HG02763 (cell line): ENCODE data around the gene CAMKK2.
"Not testable (repeated sequence)": the region's sequence is repeated elsewhere in the genome, so short reads cannot be mapped to it uniquely, and the experiment has no call there.

Source experiments
- ATAC-seq: cut with Tn5 transposase; IDR thresholded peaks from one replicate; pipeline ENCODE4 v1.9.1; 2021; ENCODE audit warnings: mild to moderate bottlenecking, moderate library complexity; ENCODE audit not compliant: unreplicated experiment

Gene CAMKK2

DNA sequence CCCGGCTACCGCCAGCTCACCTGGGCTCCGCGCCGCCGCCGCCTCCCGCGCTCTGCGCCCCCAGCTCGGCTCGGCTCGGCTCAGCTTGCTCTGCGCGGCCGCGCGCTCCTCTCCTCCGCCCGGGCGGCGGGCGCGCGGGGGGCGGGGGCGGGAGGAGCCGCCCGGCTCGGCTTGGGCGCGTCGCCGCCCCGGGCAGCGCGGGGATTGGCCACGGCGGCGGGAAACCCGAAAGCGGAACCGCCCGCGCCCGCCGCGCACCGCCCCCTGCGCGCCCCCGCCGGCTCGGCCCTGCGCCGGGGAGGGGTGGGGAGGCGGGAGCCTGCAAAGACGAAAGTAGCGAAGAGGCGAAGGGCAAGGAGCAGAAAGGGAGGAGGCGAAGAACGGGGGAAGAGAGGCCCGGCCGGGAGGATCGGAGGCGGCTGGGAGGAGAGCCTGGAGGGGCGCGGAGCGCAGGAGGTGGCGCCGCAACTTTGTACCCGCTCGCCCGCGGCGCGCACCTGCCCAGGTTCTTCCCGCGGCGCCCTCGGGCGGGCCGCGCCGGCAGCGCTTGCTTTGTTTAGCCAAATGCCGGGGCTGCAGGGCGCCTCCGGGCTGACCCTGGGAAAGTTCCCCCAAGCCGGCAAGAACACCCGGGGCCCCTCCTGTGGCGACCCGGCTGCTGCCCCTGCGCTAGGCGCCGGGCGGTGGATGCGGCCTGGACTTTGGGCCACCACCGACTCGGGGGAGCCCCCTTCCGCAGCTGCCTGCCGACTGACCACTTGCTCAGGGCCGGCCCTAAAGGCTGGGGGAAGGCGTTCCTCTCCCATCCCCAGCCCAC, at the start of gene CAMKK2:
CAMKK2 (minus strand) TSS at position 92 of the 817 bp plus-strand sequence. CDS start 22,183 bp downstream, outside the sequence.
- peak; percentile 70 for ATAC-seq

DNA sequence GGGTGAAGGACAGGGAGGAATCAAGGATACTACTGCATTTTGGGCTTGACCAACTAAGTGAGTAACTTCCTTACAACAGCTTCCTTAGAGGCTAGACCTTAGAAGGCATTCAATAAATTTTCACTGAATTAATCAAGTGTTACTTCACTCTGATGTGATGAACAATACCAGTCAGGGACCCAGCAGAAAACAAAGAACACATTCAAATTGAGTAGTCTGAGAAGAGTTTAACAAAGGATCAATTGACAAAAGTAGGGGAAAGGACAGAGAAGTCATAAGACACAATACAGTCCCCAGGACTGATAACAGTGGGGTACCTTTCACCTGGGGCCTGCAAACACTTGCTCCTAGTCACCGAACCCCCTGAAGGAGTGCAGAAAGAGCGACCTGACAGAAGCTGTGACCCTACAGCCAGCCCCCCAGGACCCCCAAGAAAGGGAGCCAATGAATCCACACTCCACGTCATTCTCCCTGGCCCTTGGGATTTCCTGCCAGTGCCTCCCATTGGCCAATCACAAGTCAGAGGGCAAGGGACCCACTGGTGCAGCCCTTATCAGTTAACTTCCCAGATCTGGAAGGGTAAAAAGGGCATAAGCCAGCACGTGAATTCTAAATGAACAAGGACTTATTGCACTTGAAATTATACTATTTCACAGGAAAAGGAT, 48.8 kb upstream of the CAMKK2 start:
- ATAC-seq: no peak

- no peak for ATAC-seq
Observed at GRCh38 chr12:121344506-121344905, 48.0 kb upstream of the CAMKK2 start.

- no peak for ATAC-seq
Observed at GRCh38 chr12:121337416-121337815, 40.9 kb upstream of the CAMKK2 start.

- no peak for ATAC-seq
Observed at GRCh38 chr12:121334513-121335343, 38.2 kb upstream of the CAMKK2 start.

DNA sequence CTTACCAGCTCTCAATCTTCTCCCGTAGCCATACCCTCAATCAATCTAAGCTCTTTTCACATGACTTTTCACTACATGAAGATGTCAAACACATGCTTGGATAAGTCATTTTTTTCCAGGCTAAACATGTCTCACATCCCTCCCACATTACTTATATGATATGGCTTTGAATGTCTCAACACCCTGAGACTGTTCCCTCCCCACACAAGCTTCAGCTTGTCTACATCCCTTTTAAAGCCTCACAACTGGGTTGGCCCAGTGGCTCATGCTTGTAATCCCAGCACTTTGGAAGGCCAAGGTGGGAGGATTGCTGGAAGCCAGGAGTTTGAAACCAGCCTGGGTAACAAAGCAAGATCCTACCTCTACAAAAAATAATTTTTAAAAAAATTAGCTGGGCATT, 37.2 kb upstream of the CAMKK2 start:
- no peak for ATAC-seq

GRCh38 chr12:121331248-121331647, 34.7 kb upstream of the CAMKK2 start:
- no peak for ATAC-seq

DNA sequence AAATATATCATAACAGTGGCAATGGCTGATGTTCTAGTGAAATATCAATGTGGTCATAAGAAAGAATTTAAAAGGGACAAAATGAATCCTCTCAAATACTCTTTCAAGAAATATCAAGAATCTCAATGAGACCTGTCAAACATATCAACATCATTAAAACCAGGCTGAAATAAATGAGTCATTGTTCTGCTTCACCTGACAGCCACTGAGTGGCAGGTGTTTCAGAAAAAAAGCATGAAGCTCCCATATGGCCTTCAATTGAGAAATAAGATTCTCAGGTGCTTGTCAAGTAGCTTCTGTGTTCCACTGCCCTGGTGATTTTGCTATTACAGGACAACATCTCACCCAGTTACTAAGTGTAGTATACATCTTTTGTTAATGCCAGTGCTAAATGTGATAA, 34.2 kb upstream of the CAMKK2 start:
- ATAC-seq: no peak

GRCh38 chr12:121330195-121330594, 33.7 kb upstream of the CAMKK2 start:
- ATAC-seq: no peak

DNA sequence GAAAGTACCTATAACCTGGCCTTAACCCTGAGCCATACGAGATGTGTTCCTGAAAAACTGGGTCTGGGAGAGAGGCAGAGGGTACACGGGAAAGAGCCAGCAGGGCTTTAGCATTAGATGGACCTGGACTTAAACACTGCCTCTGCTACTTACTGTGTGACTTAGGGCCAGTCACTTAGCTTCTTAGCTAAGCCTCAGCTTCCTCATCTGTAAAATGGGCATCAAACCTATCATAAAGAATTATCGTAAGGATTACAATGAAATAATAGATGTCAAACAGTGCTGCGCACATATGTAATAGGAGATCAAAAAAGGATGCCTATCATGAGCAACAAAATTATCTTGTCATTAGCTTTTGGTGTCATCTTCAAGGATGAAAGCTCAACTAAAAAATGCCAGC, 32.1 kb upstream of the CAMKK2 start:
- no peak for ATAC-seq

DNA sequence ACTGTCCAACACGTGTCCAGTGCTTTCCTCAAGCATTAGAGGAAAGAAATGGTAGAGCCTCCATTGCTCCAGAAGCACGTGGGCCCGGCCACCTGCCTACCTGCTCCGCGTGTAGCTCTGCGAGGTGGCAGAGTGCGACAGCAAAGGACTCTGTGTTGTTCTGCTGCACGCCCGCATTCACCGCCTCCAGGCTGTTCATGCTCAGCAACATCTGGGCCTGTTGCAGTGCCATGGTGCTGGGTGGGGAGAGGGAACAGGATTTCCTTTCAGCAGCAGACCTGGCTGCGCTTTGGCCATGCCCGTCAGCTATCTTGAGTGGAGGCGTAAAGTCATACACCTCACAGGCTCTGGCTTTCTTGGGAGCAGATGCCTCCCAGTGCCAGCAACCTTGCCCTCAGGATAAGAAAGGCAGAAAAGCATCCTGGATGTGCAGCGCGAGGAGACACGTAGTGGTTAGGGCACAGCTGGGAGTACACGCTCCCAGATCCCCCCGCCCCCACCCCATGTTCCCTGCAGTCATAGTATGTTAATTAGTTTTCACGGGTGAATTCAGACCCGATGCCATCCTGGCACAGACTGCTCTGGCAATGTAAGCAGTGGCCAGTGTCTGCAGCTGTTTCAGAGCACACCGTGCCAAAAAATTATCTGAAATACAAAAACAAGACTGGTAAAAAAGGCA, 30.6 kb upstream of the CAMKK2 start:
- no peak for ATAC-seq

- no peak for ATAC-seq
Observed at GRCh38 chr12:121325922-121326396, 29.4 kb upstream of the CAMKK2 start.

GRCh38 chr12:121323908-121324307, 27.4 kb upstream of the CAMKK2 start:
- no peak for ATAC-seq

- no peak for ATAC-seq
Observed at GRCh38 chr12:121318121-121318520, 21.6 kb upstream of the CAMKK2 start.

DNA sequence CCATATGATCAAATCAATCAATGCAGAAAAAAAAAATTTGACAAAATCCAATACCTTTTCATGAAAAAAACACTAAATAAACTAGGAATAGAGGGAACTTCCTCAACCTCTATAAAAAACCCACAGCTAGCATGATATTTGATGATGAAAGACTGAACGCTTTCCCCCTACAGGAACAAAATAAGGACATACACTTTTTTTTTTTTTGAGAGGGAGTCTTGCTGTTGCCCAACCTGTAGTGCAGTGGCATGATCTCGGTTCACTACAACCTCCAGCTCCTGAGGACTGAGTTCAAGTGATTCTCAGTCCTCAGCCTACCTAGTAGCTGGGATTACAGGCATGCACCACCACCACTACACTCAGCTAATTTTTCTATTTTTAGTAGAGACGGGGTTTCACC, 17.9 kb upstream of the CAMKK2 start:
- ATAC-seq: no peak

GRCh38 chr12:121310231-121310630, 13.7 kb upstream of the CAMKK2 start:
- ATAC-seq: not testable (repeated sequence)

- ATAC-seq: not testable (repeated sequence)
Observed at GRCh38 chr12:121307397-121307796, 10.9 kb upstream of the CAMKK2 start.

DNA sequence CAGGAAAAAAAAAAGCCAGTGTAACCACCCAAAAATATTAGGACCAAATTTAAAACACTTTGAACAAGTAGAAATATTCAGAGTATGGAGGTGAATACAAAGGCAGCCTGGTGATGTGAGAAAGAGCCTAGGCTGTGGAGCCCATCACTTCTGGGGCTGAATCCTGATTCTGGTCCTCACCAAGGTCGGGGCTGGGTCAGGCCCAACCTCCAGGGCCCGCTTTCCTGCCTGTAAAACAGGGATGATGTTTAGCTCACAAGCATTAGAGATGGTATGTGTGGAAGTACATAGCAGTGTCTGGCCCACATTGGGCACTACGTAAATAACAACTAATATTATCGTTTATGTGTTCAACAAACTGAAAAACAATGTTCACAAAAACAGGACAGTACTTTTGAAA, 7.8 kb upstream of the CAMKK2 start:
- no peak for ATAC-seq

GRCh38 chr12:121301876-121302275, 5.4 kb upstream of the CAMKK2 start:
- ATAC-seq: no peak

DNA sequence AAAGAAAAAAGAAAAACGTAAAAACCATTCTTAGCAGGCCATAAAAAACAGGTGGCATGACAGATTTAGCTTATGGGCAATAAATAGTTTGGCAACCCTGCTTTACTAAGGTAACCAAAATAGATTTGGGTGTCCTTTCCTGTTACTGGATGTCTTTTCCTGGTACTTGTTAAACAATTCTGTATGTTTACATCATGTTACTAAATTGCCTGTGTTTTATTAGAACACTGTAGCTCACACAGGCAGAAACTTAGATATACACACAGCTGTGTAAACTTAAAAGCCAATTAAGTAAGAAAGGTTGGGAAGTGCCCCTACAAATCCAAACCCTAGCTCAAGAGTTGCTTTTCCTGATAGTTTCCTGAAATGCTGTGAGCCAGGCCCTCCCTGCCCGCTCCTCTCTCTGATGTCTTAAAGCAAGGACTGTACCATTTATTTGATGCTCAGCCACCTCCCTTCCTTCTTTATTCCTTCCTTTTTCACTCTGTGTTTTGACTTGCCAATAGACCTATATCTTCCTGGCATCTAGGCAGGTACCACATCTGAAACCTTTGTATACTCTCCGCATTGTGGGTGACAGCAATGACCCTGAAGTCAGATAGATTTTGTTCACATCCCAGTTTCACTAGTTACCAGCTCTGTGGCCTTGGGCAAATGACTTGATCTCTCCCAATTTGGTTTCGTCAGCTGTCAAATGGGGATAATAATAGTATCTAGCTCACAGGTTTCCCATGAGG, 3.7 kb upstream of the CAMKK2 start:
- ATAC-seq: no peak
